Nephron (organoid): ENCODE results near the gene ITPR1.

Experiments used
- H3K27ac Mint-ChIP-seq, 3 experiments: 2 replicates each; pipeline ENCODE4 v1.8.0; 2020; ENCODE audit warnings: mixed read lengths in 3 of 3, mild to moderate bottlenecking in 2 of 3, moderate library complexity in 1 of 3
- H3K27me3 Mint-ChIP-seq: 2 replicates; pipeline ENCODE4 v1.8.0; 2021; ENCODE audit warnings: low read depth, mild to moderate bottlenecking, moderate library complexity, mixed read lengths
- H3K36me3 Mint-ChIP-seq: 2 replicates; pipeline ENCODE4 v1.8.0; 2020; ENCODE audit warnings: low read depth, mixed read lengths
- H3K4me1 Mint-ChIP-seq: 2 replicates; pipeline ENCODE4 v1.8.0; 2020; ENCODE audit warnings: mixed read lengths
- H3K4me3 Mint-ChIP-seq, 3 experiments: 2 replicates each; pipeline ENCODE4 v1.8.0; 2020; ENCODE audit warnings: mild to moderate bottlenecking in 3 of 3, mixed read lengths in 3 of 3, moderate library complexity in 2 of 3
- H3K9me3 Mint-ChIP-seq: 2 replicates; pipeline ENCODE4 v1.8.0; 2020; ENCODE audit warnings: mixed read lengths
- TF ChIP-seq, protein P1 (sequence below), 3 experiments: fragments of 200-600 bp; sonication (generic); IDR thresholded peaks; one replicate each; pipeline ENCODE4 v1.5.0; 2021; ENCODE audit warnings: antibody characterized with exemption in 3 of 3; ENCODE audit not compliant: unreplicated experiment in 3 of 3

The ITPR1 gene

DNA sequence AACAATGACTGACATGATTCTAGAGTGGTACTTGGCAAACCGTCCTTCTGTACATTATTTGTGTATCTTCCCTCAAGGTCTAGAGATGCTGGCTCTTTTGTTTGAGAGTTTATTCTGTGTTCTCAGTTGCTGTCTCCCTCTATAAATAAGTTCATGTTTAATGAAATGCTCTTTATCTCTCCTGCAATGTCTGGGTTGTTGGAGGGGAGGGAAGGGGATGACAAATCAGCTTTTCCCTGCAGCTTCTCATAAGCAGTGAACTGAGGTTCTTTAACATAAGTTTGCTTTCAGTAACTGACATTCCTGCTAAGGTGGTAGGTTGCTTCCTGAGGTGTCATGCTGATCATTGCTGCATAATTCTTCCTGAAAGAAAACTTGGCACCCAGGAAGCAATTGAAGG lies 21.8 kb downstream of the ITPR1 start:
- TF ChIP-seq, protein P1, sequence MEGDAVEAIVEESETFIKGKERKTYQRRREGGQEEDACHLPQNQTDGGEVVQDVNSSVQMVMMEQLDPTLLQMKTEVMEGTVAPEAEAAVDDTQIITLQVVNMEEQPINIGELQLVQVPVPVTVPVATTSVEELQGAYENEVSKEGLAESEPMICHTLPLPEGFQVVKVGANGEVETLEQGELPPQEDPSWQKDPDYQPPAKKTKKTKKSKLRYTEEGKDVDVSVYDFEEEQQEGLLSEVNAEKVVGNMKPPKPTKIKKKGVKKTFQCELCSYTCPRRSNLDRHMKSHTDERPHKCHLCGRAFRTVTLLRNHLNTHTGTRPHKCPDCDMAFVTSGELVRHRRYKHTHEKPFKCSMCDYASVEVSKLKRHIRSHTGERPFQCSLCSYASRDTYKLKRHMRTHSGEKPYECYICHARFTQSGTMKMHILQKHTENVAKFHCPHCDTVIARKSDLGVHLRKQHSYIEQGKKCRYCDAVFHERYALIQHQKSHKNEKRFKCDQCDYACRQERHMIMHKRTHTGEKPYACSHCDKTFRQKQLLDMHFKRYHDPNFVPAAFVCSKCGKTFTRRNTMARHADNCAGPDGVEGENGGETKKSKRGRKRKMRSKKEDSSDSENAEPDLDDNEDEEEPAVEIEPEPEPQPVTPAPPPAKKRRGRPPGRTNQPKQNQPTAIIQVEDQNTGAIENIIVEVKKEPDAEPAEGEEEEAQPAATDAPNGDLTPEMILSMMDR (IDR thresholded peaks at IDR 0.05; ENCODE audit: unreplicated experiment in 3 of 3): no peak
- H3K27ac Mint-ChIP-seq: peak overlapping the region; percentile 91 to 96 (median 92)
- H3K4me1 Mint-ChIP-seq: peaks cover 75% of the 10 kb centered on the region
- peaks cover 17% of the 10 kb centered on the region for H3K36me3 Mint-ChIP-seq
- peak overlapping the region in 1 of 3 experiments; percentile 1 for H3K4me3 Mint-ChIP-seq
- H3K27me3 Mint-ChIP-seq: no peaks in the 10 kb centered on the region
- no peaks in the 10 kb centered on the region for H3K9me3 Mint-ChIP-seq

DNA sequence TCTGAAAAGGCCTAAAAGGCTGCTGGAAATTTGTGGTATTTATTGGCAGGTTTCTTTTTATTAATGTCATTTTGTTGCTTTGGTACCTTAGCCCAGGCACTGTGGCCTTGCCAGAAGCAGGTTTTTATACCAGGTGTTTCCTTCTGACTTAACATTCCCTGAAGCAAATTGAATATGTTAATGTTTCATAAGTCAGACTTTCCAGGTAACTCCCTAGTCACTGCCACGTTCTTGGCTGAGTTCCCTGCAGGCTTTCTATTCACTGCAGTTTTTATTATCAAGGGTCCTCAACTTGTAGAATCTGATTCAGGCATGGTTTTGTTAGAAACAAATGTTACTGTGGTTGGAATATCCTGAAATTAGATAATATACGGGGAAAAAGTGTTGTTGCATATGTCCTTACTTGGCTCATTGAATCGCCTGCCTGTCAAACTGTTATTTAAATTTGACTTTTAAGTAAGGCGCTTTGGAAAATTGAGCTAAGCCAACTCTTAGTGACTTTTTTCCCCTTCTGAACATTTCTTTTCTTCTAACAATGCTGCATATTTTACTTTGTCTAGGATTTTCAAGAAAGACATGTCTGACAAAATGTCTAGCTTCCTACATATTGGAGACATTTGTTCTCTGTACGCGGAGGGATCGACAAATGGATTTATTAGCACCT lies 22.9 kb downstream of the ITPR1 start:
- no peaks in the 10 kb centered on the region for H3K9me3 Mint-ChIP-seq
- TF ChIP-seq, protein P1 (IDR thresholded peaks at IDR 0.05; ENCODE audit: unreplicated experiment in 3 of 3): no peak
- H3K4me3 Mint-ChIP-seq: peak overlapping the region in 1 of 3 experiments; percentile 34
- peak overlapping the region; percentile 91 to 96 (median 92) for H3K27ac Mint-ChIP-seq
- H3K27me3 Mint-ChIP-seq: no peaks in the 10 kb centered on the region
- peaks cover 70% of the 10 kb centered on the region for H3K4me1 Mint-ChIP-seq
- peaks cover 16% of the 10 kb centered on the region for H3K36me3 Mint-ChIP-seq

DNA sequence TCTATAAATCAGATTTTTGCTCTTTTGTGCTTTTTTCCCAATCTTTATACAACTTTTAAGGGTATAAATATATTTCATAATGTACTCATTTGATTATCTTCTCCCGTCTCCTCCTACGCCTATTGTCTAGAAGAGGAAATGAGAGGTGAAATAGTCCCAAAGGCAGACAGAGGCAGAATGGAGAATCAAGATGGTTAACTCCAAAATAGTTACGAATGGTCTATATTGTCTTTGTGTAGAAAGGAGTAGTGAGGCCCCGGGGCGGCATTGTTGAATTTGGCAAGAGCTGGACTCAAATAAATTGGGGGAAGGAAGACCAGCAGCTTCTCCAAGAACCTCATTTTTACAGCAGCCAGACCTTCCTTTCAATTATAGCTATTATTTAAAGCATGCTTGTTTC lies 23.9 kb downstream of the ITPR1 start:
- Mint-ChIP-seq H3K4me3 (peak overlapping the region in 1 of 3 experiments; percentile 16), H3K4me1 (peaks cover 62% of the 10 kb centered on the region), H3K27ac (peak overlapping the region; percentile 75 to 96 (median 91)), H3K9me3 (no peaks in the 10 kb centered on the region), H3K27me3 (no peaks in the 10 kb centered on the region), H3K36me3 (peaks cover 16% of the 10 kb centered on the region)
- TF ChIP-seq, protein P1 (IDR thresholded peaks at IDR 0.05; ENCODE audit: unreplicated experiment in 3 of 3): no peak

DNA sequence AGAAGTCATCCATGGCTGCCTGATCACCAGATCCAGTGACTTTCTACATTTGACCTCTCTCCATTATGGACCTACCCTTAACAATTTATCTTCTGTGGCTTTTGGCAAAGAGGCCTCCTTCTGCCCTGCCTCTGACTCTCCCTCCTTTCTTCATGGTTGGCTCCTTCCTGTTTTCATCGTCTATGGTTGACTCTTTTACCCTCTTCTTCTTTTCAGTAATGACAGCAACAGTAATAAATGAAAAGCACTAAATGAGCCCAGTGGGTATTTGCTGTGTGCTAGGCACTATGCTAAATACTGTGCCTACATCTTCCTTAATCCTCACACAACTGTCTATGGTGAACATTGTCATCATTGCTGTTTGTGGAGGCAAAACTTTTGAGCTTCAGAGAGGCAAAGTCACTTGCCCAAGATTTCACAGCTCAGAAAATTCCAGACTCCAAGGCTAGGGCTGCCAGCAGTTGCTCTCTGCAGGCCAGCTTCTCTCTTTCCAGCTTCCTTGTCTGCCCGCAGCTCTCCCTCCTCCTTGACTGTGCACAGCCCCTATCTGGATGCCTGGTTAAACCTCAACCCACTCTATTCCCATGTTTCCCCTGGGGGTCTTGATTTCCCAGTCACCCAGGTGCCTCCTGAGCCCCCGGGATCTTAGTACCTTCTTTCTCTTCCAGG lies 24.6 kb downstream of the ITPR1 start:
- Mint-ChIP-seq H3K27ac (peak overlapping the region; percentile 75 to 96 (median 91)), H3K27me3 (no peaks in the 10 kb centered on the region), H3K4me1 (peaks cover 62% of the 10 kb centered on the region), H3K9me3 (no peaks in the 10 kb centered on the region), H3K4me3 (peak overlapping the region in 2 of 3 experiments; percentile 3 to 9), H3K36me3 (peaks cover 22% of the 10 kb centered on the region)
- TF ChIP-seq, protein P1 (IDR thresholded peaks at IDR 0.05; ENCODE audit: unreplicated experiment in 3 of 3): no peak

DNA sequence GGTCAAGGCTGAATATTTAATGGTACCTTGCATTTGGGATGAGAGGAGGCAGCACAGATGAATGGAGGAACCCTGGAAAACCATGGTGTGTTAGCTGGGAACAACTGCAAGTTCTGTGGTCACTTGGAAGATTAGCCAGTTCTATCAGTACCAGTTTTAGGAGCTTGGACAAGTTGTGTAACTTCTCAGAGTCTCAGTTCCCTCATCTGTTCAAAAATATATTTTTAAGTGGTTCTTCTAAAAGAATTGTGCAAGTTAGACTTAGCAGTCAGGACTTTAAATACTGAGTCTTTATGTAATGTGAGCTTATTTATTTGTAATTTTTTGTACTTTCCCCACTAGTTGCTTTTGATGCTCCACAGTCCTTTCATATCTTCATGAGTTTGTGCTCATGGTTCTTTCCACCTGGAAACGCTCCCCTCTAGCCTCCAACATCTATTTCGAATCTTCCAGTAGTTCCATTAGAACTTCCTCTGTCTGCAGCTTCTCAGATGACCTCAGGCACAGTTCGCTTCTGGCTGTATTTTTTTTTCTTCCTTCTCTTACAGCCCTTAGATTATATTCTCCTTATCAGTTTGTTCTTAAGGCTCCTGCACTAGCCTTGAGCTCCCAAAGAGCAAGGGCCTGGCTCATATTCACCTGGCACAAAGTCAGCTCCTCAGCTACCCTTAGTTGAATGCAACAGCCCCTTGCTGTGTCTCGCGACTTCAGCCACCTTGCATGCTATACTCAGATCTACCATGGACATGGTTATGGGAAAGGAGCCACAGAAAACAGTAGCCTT lies 27.1 kb downstream of the ITPR1 start:
- Mint-ChIP-seq H3K9me3 (no peaks in the 10 kb centered on the region), H3K27me3 (no peaks in the 10 kb centered on the region), H3K4me3 (no peak overlapping the region), H3K4me1 (peaks cover 66% of the 10 kb centered on the region), H3K36me3 (peaks cover 34% of the 10 kb centered on the region), H3K27ac (peak overlapping the region in 2 of 3 experiments; percentile 19 to 35)
- TF ChIP-seq, protein P1 (IDR thresholded peaks at IDR 0.05; ENCODE audit: unreplicated experiment in 3 of 3): no peak
